GM18505 (cell line): ENCODE measurements around the gene EMX2.

Experiments used
- ATAC-seq: cut with Tn5 transposase; IDR thresholded peaks from one replicate; pipeline ENCODE4 v1.9.1; 2021; ENCODE audit not compliant: unreplicated experiment
- POLR2A ChIP-seq: IDR thresholded peaks from 4 replicates; pipeline ENCODE4 v1.6.1; 2011; ENCODE audit warnings: borderline replicate concordance; ENCODE audit not compliant: insufficient read depth, insufficient read length; ENCODE audit errors: extremely low read depth

The EMX2 gene

GRCh38 chr10:117514971-117515370, 27.6 kb upstream of the EMX2 start:
- ATAC-seq: no peak
- TF ChIP-seq POLR2A: no peak

GRCh38 chr10:117516681-117517080, 25.9 kb upstream of the EMX2 start:
- no peak for TF ChIP-seq POLR2A
- ATAC-seq: no peak

GRCh38 chr10:117518246-117518645, 24.3 kb upstream of the EMX2 start:
- TF ChIP-seq POLR2A: no peak
- no peak for ATAC-seq

GRCh38 chr10:117519286-117519685, 23.3 kb upstream of the EMX2 start:
- no peak for TF ChIP-seq POLR2A
- ATAC-seq: no peak

GRCh38 chr10:117519879-117520278, 22.7 kb upstream of the EMX2 start:
- no peak for TF ChIP-seq POLR2A
- ATAC-seq: no peak

- ATAC-seq: no peak
- no peak for TF ChIP-seq POLR2A
Observed at GRCh38 chr10:117530791-117531190, 11.8 kb upstream of the EMX2 start.

- no peak for ATAC-seq
- TF ChIP-seq POLR2A: no peak
Observed at GRCh38 chr10:117531371-117532002, 11.1 kb upstream of the EMX2 start.

GRCh38 chr10:117532003-117532385, 10.6 kb upstream of the EMX2 start:
- no peak for ATAC-seq

GRCh38 chr10:117532451-117533107, 10.0 kb upstream of the EMX2 start:
- TF ChIP-seq POLR2A: no peak
- no peak for ATAC-seq

More at GRCh38 chr10:117532003-117532385, 10.6 kb upstream of the EMX2 start:
- no peak for TF ChIP-seq POLR2A

- no peak for TF ChIP-seq POLR2A
- ATAC-seq: no peak
Observed at GRCh38 chr10:117533507-117534281, 8.9 kb upstream of the EMX2 start.

GRCh38 chr10:117534321-117535297, 7.9 kb upstream of the EMX2 start:
- no peak for TF ChIP-seq POLR2A
- no peak for ATAC-seq

GRCh38 chr10:117535298-117536071, 7.1 kb upstream of the EMX2 start:
- no peak for TF ChIP-seq POLR2A
- no peak for ATAC-seq
